GM12878 (cell line): ENCODE results near the gene PFN4. TPM values are rescaled to one million over a fixed set of nuclear protein-coding genes. Genes with fewer than 3 reads are reported as not detected.

Experiments used
- BACH1 ChIP-seq: fragments of 450-650 bp; IDR thresholded peaks from 2 replicates; pipeline ENCODE4 v1.6.1; 2017; ENCODE audit warnings: mild to moderate bottlenecking, borderline replicate concordance
- BCL11A ChIP-seq: IDR thresholded peaks from 2 replicates; pipeline ENCODE4 v1.6.1; 2011; ENCODE audit warnings: low read depth, low read length
- BRCA1 ChIP-seq: IDR thresholded peaks from 2 replicates; pipeline ENCODE4 v1.6.1; 2011; ENCODE audit warnings: low read depth, low read length, improper control_type of control experiment
- CHD4 ChIP-seq: fragments of 200-600 bp; sonication (generic); IDR thresholded peaks from 2 replicates; pipeline ENCODE4 v1.6.1; 2016; ENCODE audit warnings: mild to moderate bottlenecking
- CREM ChIP-seq: IDR thresholded peaks from 2 replicates; pipeline ENCODE4 v1.6.1; 2014; ENCODE audit warnings: antibody characterized with exemption, low read depth
- ELK1 ChIP-seq: IDR thresholded peaks from 2 replicates; pipeline ENCODE4 v1.6.1; 2012; ENCODE audit warnings: low read depth, low read length, improper control_type of control experiment
- FOXM1 ChIP-seq: IDR thresholded peaks from 2 replicates; pipeline ENCODE4 v1.6.1; 2012; ENCODE audit warnings: low read depth, mild to moderate bottlenecking, inconsistent platforms, low read length, moderate library complexity
- HDAC6 ChIP-seq: fragments of 200-600 bp; sonication (generic); IDR thresholded peaks from one replicate; pipeline ENCODE4 v1.8.0; 2017; ENCODE audit warnings: antibody characterized with exemption; ENCODE audit not compliant: unreplicated experiment
- LARP7 ChIP-seq: fragments of 450-650 bp; IDR thresholded peaks from 2 replicates; pipeline ENCODE4 v1.6.1; 2017; ENCODE audit warnings: mild to moderate bottlenecking
- MYB ChIP-seq: fragments of 150-350 bp; IDR thresholded peaks from 2 replicates; pipeline ENCODE4 v1.6.1; 2014; ENCODE audit warnings: mild to moderate bottlenecking, low read depth, low read length, borderline replicate concordance
- NR2C2 ChIP-seq: IDR thresholded peaks from 2 replicates; pipeline ENCODE4 v1.6.1; 2011; ENCODE audit warnings: borderline replicate concordance, low read depth; ENCODE audit not compliant: control insufficient read depth, insufficient read length
- POU2F2 ChIP-seq: IDR thresholded peaks from 3 replicates; pipeline ENCODE4 v1.6.1; 2011; ENCODE audit warnings: low read depth, mild to moderate bottlenecking, low read length, borderline replicate concordance
- RFX5 ChIP-seq: IDR thresholded peaks from 2 replicates; pipeline ENCODE4 v1.6.1; 2011; ENCODE audit warnings: low read depth, low read length, improper control_type of control experiment
- SIN3A ChIP-seq: IDR thresholded peaks from 2 replicates; pipeline ENCODE4 v1.6.1; 2012; ENCODE audit warnings: low read depth, low read length, improper control_type of control experiment
- SMARCA5 ChIP-seq: fragments of 450-650 bp; IDR thresholded peaks from 2 replicates; pipeline ENCODE4 v1.6.1; 2017; ENCODE audit warnings: mild to moderate bottlenecking
- polyA plus RNA-seq, 11 experiments: library from polyadenylated mRNA; depleted of rRNA in 4 of 11; unstranded in 6 of 11; stranded (reverse) in 5 of 11; fragments of >200 nt; fragmentation: Nextera tagmentation in 4 of 11; fragmentation: Illumina TruSeq in 1 of 11; extraction: Ambion mirVana in 4 of 11; extraction: Trizol in 1 of 11; gene quantifications; 1 replicate in 1 of 11; 2 replicates in 10 of 11; pipeline versions ENCODE4 v1.2.1 to v1.2.3, GENCODE V29; 2011 to 2016; ENCODE audit warnings: inconsistent platforms in 2 of 11, missing spikeins in 2 of 11, low read depth in 1 of 11
- total RNA-seq, 4 experiments: library from RNA; depleted of rRNA in 3 of 4; stranded (reverse); fragments of >200 nt in 3 of 4; fragmentation: Illumina TruSeq in 1 of 4; extraction: Trizol in 1 of 4; gene quantifications; 2 replicates each; pipeline versions ENCODE4 v1.2.1 to v1.2.3, GENCODE V29; 2013 to 2021
- TF ChIP-seq, protein P1 (sequence below): fragments of 450-650 bp; IDR thresholded peaks from 2 replicates; pipeline ENCODE4 v1.6.1; 2017; ENCODE audit warnings: mild to moderate bottlenecking, low read depth, inconsistent platforms; ENCODE audit not compliant: poor library complexity, severe bottlenecking
- TF ChIP-seq, protein P2 (sequence below): IDR thresholded peaks from 2 replicates; pipeline ENCODE4 v1.6.1; 2011; ENCODE audit warnings: borderline replicate concordance, low read depth, mild to moderate bottlenecking, moderate library complexity, low read length; ENCODE audit not compliant: insufficient read depth, poor library complexity, severe bottlenecking

PFN4 gene
- total and polyA plus RNA-seq, 10 of the 15 experiments (the other 5 are each of a cell fraction or from before 2014, with no cell fraction given), result 0.12 to 2.1 (median 1.0) TPM

DNA sequence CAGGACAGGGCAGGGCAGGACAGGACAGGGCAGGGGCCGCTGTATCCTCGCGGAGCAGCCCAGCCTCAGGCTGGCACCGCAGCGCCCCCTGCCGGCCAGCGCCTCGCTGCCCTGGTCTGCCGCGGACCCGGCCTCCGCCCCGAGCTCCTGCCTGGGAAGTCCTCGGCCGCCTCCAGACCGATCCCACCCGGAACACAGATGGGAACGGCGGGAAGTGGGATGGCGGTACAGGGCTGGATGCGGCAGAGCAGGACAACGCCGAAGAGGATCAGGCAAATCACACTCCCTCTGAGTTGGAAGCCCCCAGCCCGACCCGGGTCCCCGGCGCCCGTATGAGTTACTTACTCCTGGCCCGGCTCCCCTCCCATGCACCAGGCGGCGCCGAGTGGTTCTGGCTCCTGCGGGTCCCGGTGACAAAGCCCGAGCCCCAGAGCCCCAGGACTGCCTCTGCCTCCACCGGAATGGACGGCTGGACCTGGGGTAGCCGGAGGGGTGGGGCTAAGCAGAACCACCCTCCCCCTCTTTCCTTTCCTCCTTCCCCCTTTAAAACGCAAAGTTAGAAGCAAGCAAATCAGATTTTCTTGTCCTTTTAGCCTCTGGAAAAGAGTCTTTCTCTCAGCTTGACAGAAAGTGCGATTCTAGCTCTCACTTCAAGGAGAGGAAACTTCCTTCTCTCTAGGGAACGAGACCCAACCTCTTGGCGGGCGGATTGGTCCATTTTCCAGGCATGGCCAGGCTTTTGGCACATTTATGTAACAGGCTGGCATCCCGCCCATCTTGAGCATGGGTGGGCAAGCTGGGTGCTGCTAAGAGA is 38.5 kb downstream of the PFN4 start, which contains the start of gene TP53I3 (continued):
- TF ChIP-seq LARP7 (peak; percentile 97), CHD4 (no peak), SIN3A (0 out of 2 replicates have a peak, but pooled peaks have one; percentile 74), POU2F2 (no peak; the same call in 2 of the 3 replicates), HDAC6 (no peak), SMARCA5 (peak; percentile 98), BRCA1 (no peak), MYB (no peak), BACH1 (peak; percentile 41; the same call in 1 of the 2 replicates), BCL11A (no peak), ELK1 (no peak), RFX5 (no peak), CREM (no peak), FOXM1 (no peak), NR2C2 (no peak)
- TF ChIP-seq, protein P1, sequence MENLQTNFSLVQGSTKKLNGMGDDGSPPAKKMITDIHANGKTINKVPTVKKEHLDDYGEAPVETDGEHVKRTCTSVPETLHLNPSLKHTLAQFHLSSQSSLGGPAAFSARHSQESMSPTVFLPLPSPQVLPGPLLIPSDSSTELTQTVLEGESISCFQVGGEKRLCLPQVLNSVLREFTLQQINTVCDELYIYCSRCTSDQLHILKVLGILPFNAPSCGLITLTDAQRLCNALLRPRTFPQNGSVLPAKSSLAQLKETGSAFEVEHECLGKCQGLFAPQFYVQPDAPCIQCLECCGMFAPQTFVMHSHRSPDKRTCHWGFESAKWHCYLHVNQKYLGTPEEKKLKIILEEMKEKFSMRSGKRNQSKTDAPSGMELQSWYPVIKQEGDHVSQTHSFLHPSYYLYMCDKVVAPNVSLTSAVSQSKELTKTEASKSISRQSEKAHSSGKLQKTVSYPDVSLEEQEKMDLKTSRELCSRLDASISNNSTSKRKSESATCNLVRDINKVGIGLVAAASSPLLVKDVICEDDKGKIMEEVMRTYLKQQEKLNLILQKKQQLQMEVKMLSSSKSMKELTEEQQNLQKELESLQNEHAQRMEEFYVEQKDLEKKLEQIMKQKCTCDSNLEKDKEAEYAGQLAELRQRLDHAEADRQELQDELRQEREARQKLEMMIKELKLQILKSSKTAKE, result no peak
- TF ChIP-seq, protein P2, sequence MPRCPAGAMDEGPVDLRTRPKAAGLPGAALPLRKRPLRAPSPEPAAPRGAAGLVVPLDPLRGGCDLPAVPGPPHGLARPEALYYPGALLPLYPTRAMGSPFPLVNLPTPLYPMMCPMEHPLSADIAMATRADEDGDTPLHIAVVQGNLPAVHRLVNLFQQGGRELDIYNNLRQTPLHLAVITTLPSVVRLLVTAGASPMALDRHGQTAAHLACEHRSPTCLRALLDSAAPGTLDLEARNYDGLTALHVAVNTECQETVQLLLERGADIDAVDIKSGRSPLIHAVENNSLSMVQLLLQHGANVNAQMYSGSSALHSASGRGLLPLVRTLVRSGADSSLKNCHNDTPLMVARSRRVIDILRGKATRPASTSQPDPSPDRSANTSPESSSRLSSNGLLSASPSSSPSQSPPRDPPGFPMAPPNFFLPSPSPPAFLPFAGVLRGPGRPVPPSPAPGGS, result no peak
